HL-60 (cell line): ENCODE data around the gene ANKRD2.

ENCODE experiments used
- CTCF ChIP-seq: IDR thresholded peaks from one replicate; pipeline ENCODE4 v1.5.1; 2011; ENCODE audit warnings: low read length, control low read depth, inconsistent platforms; ENCODE audit not compliant: insufficient read depth
- POLR2AphosphoS5 ChIP-seq: IDR thresholded peaks from 2 replicates; pipeline ENCODE4 v1.6.1; 2012; ENCODE audit warnings: low read depth
- REST ChIP-seq: IDR thresholded peaks from 2 replicates; pipeline ENCODE4 v1.6.1; 2012; ENCODE audit warnings: low read depth; ENCODE audit not compliant: insufficient replicate concordance

DNA sequence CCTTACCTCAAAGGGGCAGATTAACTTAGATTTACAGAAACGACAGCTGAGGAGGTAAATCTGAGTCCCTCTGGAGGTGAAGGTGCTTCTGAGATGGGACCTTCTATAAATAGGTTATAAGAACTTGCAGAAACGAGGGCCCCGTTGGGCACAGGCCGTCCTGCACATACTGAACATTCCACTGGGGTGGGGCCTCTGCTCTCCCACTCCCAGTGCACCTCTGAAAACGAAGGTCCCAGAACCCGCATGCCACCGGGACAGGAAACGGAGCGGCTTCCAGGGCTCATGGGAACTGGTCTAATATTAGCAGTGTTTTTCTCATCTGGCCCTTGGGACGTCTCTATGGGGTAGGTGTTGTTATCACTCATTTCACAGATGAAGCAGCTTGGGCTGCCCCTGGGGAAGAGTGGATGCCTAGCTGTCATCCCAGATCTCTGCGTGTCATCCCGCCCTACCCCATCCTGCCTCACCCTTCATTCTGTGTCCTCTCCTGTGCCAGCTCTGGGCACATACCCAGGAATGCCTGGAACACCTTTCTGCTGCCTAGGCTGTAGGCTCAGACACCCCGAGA is 36.5 kb downstream of the ANKRD2 start:
- no peak for TF ChIP-seq CTCF
- TF ChIP-seq REST: no peak
- TF ChIP-seq POLR2AphosphoS5: no peak
